HepG2 (cell line): ENCODE measurements around the gene NECTIN2. TPM values are rescaled to one million over a fixed set of nuclear protein-coding genes. Genes with fewer than 3 reads are reported as not detected.
A peak's percentile ranks its signal among the peaks of the same experiment; 100 is the strongest.

Source experiments
- BCLAF1 ChIP-seq: fragments of 450-650 bp; IDR thresholded peaks from 2 replicates; pipeline ENCODE4 v1.6.1; 2017; ENCODE audit warnings: mild to moderate bottlenecking
- CCAR2 ChIP-seq: fragments of 200-400 bp; formaldehyde crosslinking; optimal IDR thresholded peaks from 2 replicates; pipeline ENCODE3; 2018; ENCODE audit warnings: low read depth, mild to moderate bottlenecking, low read length, moderate library complexity
- ETV6 ChIP-seq: sonication (generic); formaldehyde crosslinking; conservative IDR thresholded peaks from 2 replicates; pipeline ENCODE4 v1.4.0; 2020; ENCODE audit warnings: missing genetic modification reagents
- FOXK2 ChIP-seq: fragments of 450-650 bp; IDR thresholded peaks from 2 replicates; pipeline ENCODE4 v1.6.1; 2016
- GABPA ChIP-seq, 2 experiments: IDR thresholded peaks; 2 replicates each; pipeline ENCODE4 v1.6.1; 2011 to 2016; ENCODE audit warnings: low read depth in 2 of 2, low read length in 1 of 2, missing biosample characterization in 1 of 2, missing genetic modification characterization in 1 of 2
- GPBP1L1 ChIP-seq: sonication (generic); formaldehyde crosslinking; IDR thresholded peaks from 2 replicates; pipeline ENCODE4 v1.5.0; 2020; ENCODE audit warnings: mild to moderate bottlenecking, missing genetic modification reagents
- HES4 ChIP-seq: sonication (generic); formaldehyde crosslinking; IDR thresholded peaks from 2 replicates; pipeline ENCODE4 v1.9.0; 2021; ENCODE audit warnings: mild to moderate bottlenecking, missing genetic modification reagents, borderline replicate concordance
- HOXD1 ChIP-seq: sonication (generic); formaldehyde crosslinking; IDR thresholded peaks from 2 replicates; pipeline ENCODE4 v1.5.0; 2020; ENCODE audit warnings: missing genetic modification reagents
- JUN ChIP-seq: sonication (generic); formaldehyde crosslinking; IDR thresholded peaks from 2 replicates; pipeline ENCODE4 v1.4.0; 2020; ENCODE audit warnings: mild to moderate bottlenecking, missing genetic modification reagents
- MAX ChIP-seq: IDR thresholded peaks from 2 replicates; pipeline ENCODE4 v1.6.1; 2012; ENCODE audit warnings: inconsistent platforms
- NR2F6 ChIP-seq, 2 experiments: IDR thresholded peaks; 2 replicates each; pipeline ENCODE4 v1.6.1; 2016; ENCODE audit warnings: antibody characterized with exemption in 1 of 2, mild to moderate bottlenecking in 1 of 2
- RARA ChIP-seq: IDR thresholded peaks from 2 replicates; pipeline ENCODE4 v1.6.1; 2016; ENCODE audit warnings: missing genetic modification reagents, missing compliant biosample characterization
- RFXAP ChIP-seq: sonication (generic); formaldehyde crosslinking; IDR thresholded peaks from 2 replicates; pipeline ENCODE4 v1.4.0; 2020; ENCODE audit warnings: missing genetic modification reagents, borderline replicate concordance
- SMC3 ChIP-seq: IDR thresholded peaks from 2 replicates; pipeline ENCODE4 v1.6.1; 2011; ENCODE audit warnings: low read length, improper control_type of control experiment
- UBTF ChIP-seq: sonication (generic); formaldehyde crosslinking; IDR thresholded peaks from 2 replicates; pipeline ENCODE4 v1.4.0; 2020; ENCODE audit warnings: mild to moderate bottlenecking, missing genetic modification reagents
- ZBTB1 ChIP-seq: sonication (generic); formaldehyde crosslinking; IDR thresholded peaks from 2 replicates; pipeline ENCODE4 v1.4.0; 2020; ENCODE audit warnings: missing genetic modification reagents, borderline replicate concordance
- ZBTB42 ChIP-seq: sonication (generic); formaldehyde crosslinking; IDR thresholded peaks from 2 replicates; pipeline ENCODE4 v1.5.0; 2020; ENCODE audit warnings: mild to moderate bottlenecking, missing genetic modification reagents
- ZFP1 ChIP-seq: IDR thresholded peaks from 2 replicates; pipeline ENCODE4 v1.6.1; 2016
- ZFY ChIP-seq: sonication (generic); formaldehyde crosslinking; IDR thresholded peaks from 2 replicates; pipeline ENCODE4 v1.4.0; 2020; ENCODE audit warnings: missing genetic modification reagents
- ZKSCAN1 ChIP-seq: fragments of 150-350 bp; IDR thresholded peaks from 2 replicates; pipeline ENCODE4 v1.6.1; 2014; ENCODE audit warnings: low read length
- ZMAT3 ChIP-seq: sonication (generic); formaldehyde crosslinking; conservative IDR thresholded peaks from 2 replicates; pipeline ENCODE4 v1.7.0; 2021; ENCODE audit warnings: missing genetic modification reagents
- ZNF382 ChIP-seq: sonication (generic); formaldehyde crosslinking; IDR thresholded peaks from 2 replicates; pipeline ENCODE4 v1.5.0; 2020; ENCODE audit warnings: missing genetic modification reagents, mild to moderate bottlenecking, borderline replicate concordance
- ZNF44 ChIP-seq: sonication (generic); formaldehyde crosslinking; IDR thresholded peaks from 2 replicates; pipeline ENCODE4 v1.5.1; 2020; ENCODE audit warnings: mild to moderate bottlenecking, missing genetic modification reagents
- ZNF552 ChIP-seq: sonication (generic); formaldehyde crosslinking; IDR thresholded peaks from 2 replicates; pipeline ENCODE4 v1.9.0; 2022; ENCODE audit warnings: missing genetic modification reagents, mild to moderate bottlenecking, borderline replicate concordance
- ZNF563 ChIP-seq: sonication (generic); formaldehyde crosslinking; IDR thresholded peaks from 2 replicates; pipeline ENCODE4 v1.8.0; 2022; ENCODE audit warnings: mild to moderate bottlenecking, moderate library complexity, missing genetic modification reagents
- polyA plus RNA-seq, 8 experiments: library from polyadenylated mRNA; depleted of rRNA in 3 of 8; stranded (reverse) in 7 of 8; unstranded in 1 of 8; fragments of >200 nt; fragmentation: Illumina TruSeq in 4 of 8; extraction: Trizol in 4 of 8; gene quantifications; 2 replicates each; pipeline versions ENCODE4 v1.2.1 to v1.2.3, GENCODE V29; 2011 to 2016; ENCODE audit warnings: low read depth in 4 of 8, missing spikeins in 1 of 8, mixed read lengths in 1 of 8; ENCODE audit not compliant: insufficient read depth in 1 of 8
- total RNA-seq, 5 experiments: library from RNA; depleted of rRNA; stranded (reverse); fragments of >200 nt; fragmentation: Illumina TruSeq; extraction: Trizol; gene quantifications; 2 replicates each; pipeline ENCODE4 v1.2.3, GENCODE V29; 2016; ENCODE audit warnings: low read depth in 1 of 5

NECTIN2 gene
- total and polyA plus RNA-seq, 2 of the 13 experiments (the other 11 are each of a cell fraction or from before 2014, with no cell fraction given), result 75.4 to 114 TPM

- TF ChIP-seq ZBTB1 (CRISPR knock-in tag) (no peak), ZBTB42 (CRISPR knock-in tag) (no peak), HES4 (CRISPR knock-in tag) (0 out of 2 replicates have a peak, but pooled peaks have one; percentile 33), SMC3 (no peak), MAX (peak; percentile 89), ETV6 (CRISPR knock-in tag) (no peak), CCAR2 (no peak), ZMAT3 (no peak), FOXK2 (no peak), ZFP1 (CRISPR knock-in tag) (no peak), ZNF552 (CRISPR knock-in tag) (no peak), ZKSCAN1 (no peak), ZNF44 (CRISPR knock-in tag) (0 out of 2 replicates have a peak, but pooled peaks have one; percentile 5), ZNF382 (CRISPR knock-in tag) (no peak), HOXD1 (no peak), GPBP1L1 (no peak), GABPA (IDR thresholded peaks at IDR 0.05; ENCODE audit: low read depth, low read length) (peak; percentile 55), GABPA (CRISPR knock-in tag; IDR thresholded peaks at IDR 0.05; ENCODE audit: low read depth) (peak; percentile 76), JUN (CRISPR knock-in tag) (no peak), RARA (CRISPR knock-in tag) (no peak), RFXAP (CRISPR knock-in tag) (no peak), ZFY (CRISPR knock-in tag) (peak; percentile 74), BCLAF1 (no peak), UBTF (peak; percentile 3; the same call in 1 of the 2 replicates), ZNF563 (CRISPR knock-in tag) (peak; percentile 88; the same call in 1 of the 2 replicates), NR2F6 (IDR thresholded peaks at IDR 0.05) (peak; percentile 73; the same call in 1 of the 2 replicates), NR2F6 (CRISPR knock-in tag; IDR thresholded peaks at IDR 0.05) (no peak)
Observed at GRCh38 chr19:44891016-44891882, 45.2 kb downstream of the NECTIN2 start, which contains the start of gene TOMM40 (continued).
